Adrenal gland (tissue), 12 donors: ENCODE data around the gene HSP90AA1. TPM values are rescaled to one million over a fixed set of nuclear protein-coding genes. Genes with fewer than 3 reads are reported as not detected.

Experiments
- DNase-seq, 7 donors: peaks; one replicate each; pipeline ENCODE4 v3.0.0-alpha.2; 2019 to 2020
- H3K27ac ChIP-seq, 5 donors: fragments of 200-600 bp; sonication (generic) in 4 of 5; 1 replicate in 3 of 5; 2 replicates in 2 of 5; pipeline versions ENCODE4 v1.5.1 to v1.8.0; 2016 to 2020; ENCODE audit warnings: mild to moderate bottlenecking in 1 of 5
- H3K27me3 ChIP-seq: fragments of 200-600 bp; 2 replicates; pipeline ENCODE4 v1.8.0; 2021
- H3K36me3 ChIP-seq, 2 donors: fragments of 200-600 bp; replicated peaks in 1 of 2; 1 replicate in 1 of 2; 2 replicates in 1 of 2; pipeline versions ENCODE4 v1.5.1 to v1.8.0; 2018 to 2022
- H3K4me1 ChIP-seq, 2 donors: fragments of 200-600 bp; replicated peaks in 1 of 2; 1 replicate in 1 of 2; 2 replicates in 1 of 2; pipeline versions ENCODE4 v1.5.1 to v1.8.0; 2018 to 2021
- H3K4me3 ChIP-seq, 4 donors: fragments of 200-600 bp; sonication (generic) in 3 of 4; one replicate each; pipeline ENCODE4 v1.5.1; 2016 to 2018
- H3K9me3 ChIP-seq, 3 donors: fragments of 200-600 bp; sonication (generic) in 1 of 3; replicated peaks in 1 of 3; 1 replicate in 2 of 3; 2 replicates in 1 of 3; pipeline versions ENCODE4 v1.5.1 to v1.8.0; 2016 to 2021
- CTCF ChIP-seq, 6 experiments: fragments of 450-650 bp in 4 of 6; fragments of 200-600 bp in 2 of 6; sonication (generic) in 1 of 6; IDR thresholded peaks; 1 replicate in 5 of 6; 2 replicates in 1 of 6; pipeline versions ENCODE4 v1.5.1 to v1.8.0; 2016 to 2021; ENCODE audit warnings: antibody characterized with exemption in 6 of 6, mild to moderate bottlenecking in 2 of 6, moderate library complexity in 1 of 6
- POLR2A ChIP-seq, 2 donors: fragments of 450-650 bp; IDR thresholded peaks; one replicate each; pipeline ENCODE4 v1.6.1; 2017; ENCODE audit warnings: antibody characterized with exemption in 2 of 2, mild to moderate bottlenecking in 2 of 2, moderate library complexity in 1 of 2
- WGBS, 4 donors: extraction: QIAGEN DNeasy Blood & Tissue Kit in 2 of 4; methylation state at CpG; one replicate each; pipeline versions ENCODE4 v1.1.5 to v1.1.7; 2013 to 2017; 5-methylcytosine and 5-hydroxymethylcytosine counted together
- intact Hi-C, 2 donors: fragments of 100-400 bp; cut with DNase I; formaldehyde crosslinking; loops; one replicate each; pipeline versions ENCODE4 v1.14.1 to v1.15.0; 2022 to 2023
- polyA plus RNA-seq, 3 donors: library from polyadenylated mRNA; stranded (reverse); fragments of 200-250 nt in 2 of 3; fragments of 350-450 nt in 1 of 3; fragmentation: Illumina TruSeq in 1 of 3; extraction: RNeasy Lipid Tissue Mini Kit (QIAGEN cat#74804) in 1 of 3; gene quantifications; one replicate each; pipeline ENCODE4 v1.2.3, GENCODE V29; 2013 to 2014
- total RNA-seq, 9 donors: library from RNA; depleted of rRNA in 4 of 9; stranded (reverse); fragments of >200 nt in 4 of 9; fragments of 120-200 nt in 1 of 9; fragmentation: NEBNext Ultra II Directional in 1 of 9; extraction: Animal tissue kit (Norgen Biotek cat#: 25700) in 1 of 9; gene quantifications; one replicate each; pipeline versions ENCODE4 v1.1.0 to v1.2.4, GENCODE V29; 2013 to 2023
- donor health status: healthy with polysubstance abuse.
- donor health status: Bipolar disorder and iron deficiency.
- donor health status: DM: yes; HTN: yes; CAD: no.
- donor health status: DM: no; HTN: no; CAD: no.
- donor health status: DM: no; HTN: no; CAD: no.
- donor health status: DM: yes; HTN: yes; CAD: no.

Gene HSP90AA1
- total and polyA plus RNA-seq, 12 donors = 272 to 1,666 (median 406) TPM

- Histone ChIP-seq H3K27ac (no peak overlapping the region), H3K4me1 (no peaks in the 10 kb centered on the region), H3K27me3 (no peaks in the 10 kb centered on the region), H3K36me3 (no peaks in the 10 kb centered on the region), H3K9me3 (no peaks in the 10 kb centered on the region), H3K4me3 (no peak overlapping the region)
- intact Hi-C loops = loop anchor here in 1 of 2 donors (5.0 to 10.0 kb wide), 3 partner anchors 34 to 392 kb away; no protein-coding TSS in a partner anchor
- peak; percentile 82 to 95 (median 89) for DNase-seq
- WGBS, 4 donors = 26 to 35% (median 30%) methylated on average over 12 of the region's 12 CpGs
- TF ChIP-seq POLR2A (IDR thresholded peaks at IDR 0.05) = no peak
- peak; percentile 54 to 88 (median 83) for TF ChIP-seq CTCF (IDR thresholded peaks at IDR 0.05)
Measured at GRCh38 chr14:102096569-102097188, 9.8 kb upstream of the HSP90AA1 start.

GRCh38 chr14:102095871-102096568 is 9.2 kb upstream of the HSP90AA1 start:
- H3K9me3 ChIP-seq = no peaks in the 10 kb centered on the region
- 50 to 59% (median 55%) methylated on average over 8 of the region's 8 CpGs for WGBS, 4 donors
- H3K27ac ChIP-seq = no peak overlapping the region
- no peaks in the 10 kb centered on the region for H3K4me1 ChIP-seq
- intact Hi-C loops = loop anchor here in 1 of 2 donors (5.0 to 10.0 kb wide), 3 partner anchors 34 to 391 kb away; no protein-coding TSS in a partner anchor
- TF ChIP-seq POLR2A (IDR thresholded peaks at IDR 0.05) (no peak), CTCF (IDR thresholded peaks at IDR 0.05) (no peak)
- H3K4me3 ChIP-seq = no peak overlapping the region
- H3K36me3 ChIP-seq = no peaks in the 10 kb centered on the region
- no peak for DNase-seq
- H3K27me3 ChIP-seq = no peaks in the 10 kb centered on the region

- WGBS, 4 donors = 70 to 78% (median 72%) methylated on average over 5 to 6 of the region's 6 CpGs
Measured at GRCh38 chr14:102095231-102095870, 8.5 kb upstream of the HSP90AA1 start.

More at GRCh38 chr14:102095231-102095870, 8.5 kb upstream of the HSP90AA1 start:
- Histone ChIP-seq H3K4me3 (no peak overlapping the region), H3K4me1 (no peaks in the 10 kb centered on the region), H3K27ac (no peak overlapping the region), H3K9me3 (no peaks in the 10 kb centered on the region), H3K27me3 (no peaks in the 10 kb centered on the region), H3K36me3 (no peaks in the 10 kb centered on the region)
- no peak for TF ChIP-seq POLR2A (IDR thresholded peaks at IDR 0.05)
- no peak for TF ChIP-seq CTCF (IDR thresholded peaks at IDR 0.05)
- intact Hi-C loops = loop anchor here in 1 of 2 donors (5.0 to 10.0 kb wide), 3 partner anchors 33 to 391 kb away; no protein-coding TSS in a partner anchor
- no peak for DNase-seq
